Activated CD4-positive, alpha-beta T cell treated with anti-CD3 and anti-CD28 coated beads, Interleukin-2, amount 50 U/mL, for 48 hours (primary cell): ENCODE results near the gene ANXA3.
"Not testable (repeated sequence)": the region's sequence is repeated elsewhere in the genome, so short reads cannot be mapped to it uniquely, and the experiment has no call there.

Experiments
- DNase-seq, 2 experiments: peaks; one replicate each; pipeline ENCODE4 v3.0.0-alpha.2; 2020

ANXA3 gene

GRCh38 chr4:78544678-78545077 lies 6.9 kb upstream of the ANXA3 start:
- DNase-seq = no peak

DNA sequence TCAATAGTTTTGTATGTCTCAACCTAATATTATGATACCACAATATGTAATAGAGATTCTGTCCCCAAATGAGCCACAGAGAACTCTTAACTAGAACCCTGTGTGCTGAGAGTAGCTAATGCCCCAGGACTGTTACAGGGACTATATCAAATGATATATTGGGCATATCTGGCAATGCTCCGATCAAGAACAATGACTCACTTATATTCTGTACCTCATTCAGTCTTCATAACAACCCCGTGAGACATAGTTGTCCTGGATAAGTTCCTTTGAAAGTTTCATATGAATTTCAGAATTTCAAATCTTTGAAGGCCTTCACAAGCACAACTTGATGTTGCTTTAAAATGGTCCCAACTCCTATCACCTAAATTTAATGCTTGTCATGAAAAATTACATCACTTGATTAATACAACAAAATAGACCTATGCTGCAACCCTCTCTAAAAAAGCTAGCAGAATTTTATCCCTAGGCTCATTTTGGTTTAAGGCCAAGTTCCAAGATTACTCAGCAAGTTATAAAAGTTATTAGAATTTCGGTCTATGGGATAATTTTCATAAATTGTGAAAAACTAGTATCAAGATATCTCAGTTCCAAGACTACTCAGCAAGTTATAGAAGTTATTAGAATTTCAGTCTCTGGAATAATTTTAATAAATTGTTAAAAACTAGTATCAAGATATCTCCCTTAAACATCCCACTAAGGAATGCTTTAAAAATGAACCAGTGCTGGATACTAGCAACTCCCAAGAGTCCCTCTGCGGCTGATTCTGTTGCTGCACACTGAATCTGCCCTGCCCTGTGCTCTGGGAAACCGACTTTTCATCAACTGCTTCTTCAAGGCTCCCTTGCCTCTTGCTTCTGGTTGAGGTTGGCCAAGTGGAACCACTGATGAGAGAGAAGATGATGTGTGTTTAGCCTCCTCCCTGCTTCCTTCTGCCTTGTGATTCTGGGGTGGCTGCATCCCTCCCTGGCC lies 6.0 kb upstream of the ANXA3 start:
- DNase-seq = no peak

- not testable (repeated sequence) for DNase-seq
Measured at GRCh38 chr4:78547899-78548298, 3.7 kb upstream of the ANXA3 start.

DNA sequence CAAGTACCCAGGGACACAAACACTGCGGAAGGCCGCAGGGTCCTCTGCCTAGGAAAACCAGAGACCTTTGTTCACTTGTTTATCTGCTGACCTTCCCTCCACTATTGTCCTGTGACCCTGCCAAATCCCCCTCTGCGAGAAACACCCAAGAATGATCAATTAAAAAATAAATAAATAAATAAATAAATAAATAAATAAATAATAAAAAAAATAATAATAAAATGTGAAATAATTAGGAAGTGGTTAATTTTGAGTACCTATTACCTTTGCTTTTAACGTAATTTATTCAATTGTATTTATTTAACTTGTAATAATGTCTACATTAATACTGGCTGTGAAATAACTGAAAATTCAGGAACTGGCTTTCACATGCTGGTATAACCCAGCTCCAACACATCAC lies 2.7 kb upstream of the ANXA3 start:
- DNase-seq = not testable (repeated sequence)

DNA sequence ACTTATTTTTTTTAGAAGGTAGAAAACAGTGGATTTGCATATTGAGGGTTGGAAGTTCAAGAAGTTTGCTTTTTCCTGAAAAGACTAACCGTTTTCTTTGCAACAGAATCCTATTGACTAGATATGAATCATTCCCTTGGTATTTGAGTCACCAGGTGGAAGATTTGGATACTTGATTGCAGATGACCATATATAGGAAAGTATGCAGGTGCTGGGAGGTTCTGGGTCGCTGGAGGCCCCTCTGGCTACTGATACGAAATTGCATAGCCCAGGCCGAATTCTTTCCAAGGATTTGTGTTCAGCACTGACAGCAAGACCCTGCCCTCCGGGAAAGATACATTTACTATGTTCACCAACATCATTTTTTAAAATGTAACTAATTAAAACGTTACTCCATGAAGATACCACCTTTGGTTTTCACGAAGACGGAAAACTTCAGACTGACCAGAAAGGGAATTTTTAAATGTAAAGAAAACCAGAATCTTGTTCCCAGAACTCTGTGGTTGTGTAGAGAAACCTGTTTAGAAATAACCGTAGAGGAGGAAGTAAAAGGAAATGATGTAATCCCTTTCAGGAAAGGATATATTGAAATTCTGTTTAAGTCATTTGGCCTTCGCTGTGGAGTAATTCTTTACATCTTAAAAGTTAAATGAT lies 946 bp downstream of the ANXA3 start:
- DNase-seq = no peak

- no peak for DNase-seq
Measured at GRCh38 chr4:78553043-78553396, 1.4 kb downstream of the ANXA3 start.

DNA sequence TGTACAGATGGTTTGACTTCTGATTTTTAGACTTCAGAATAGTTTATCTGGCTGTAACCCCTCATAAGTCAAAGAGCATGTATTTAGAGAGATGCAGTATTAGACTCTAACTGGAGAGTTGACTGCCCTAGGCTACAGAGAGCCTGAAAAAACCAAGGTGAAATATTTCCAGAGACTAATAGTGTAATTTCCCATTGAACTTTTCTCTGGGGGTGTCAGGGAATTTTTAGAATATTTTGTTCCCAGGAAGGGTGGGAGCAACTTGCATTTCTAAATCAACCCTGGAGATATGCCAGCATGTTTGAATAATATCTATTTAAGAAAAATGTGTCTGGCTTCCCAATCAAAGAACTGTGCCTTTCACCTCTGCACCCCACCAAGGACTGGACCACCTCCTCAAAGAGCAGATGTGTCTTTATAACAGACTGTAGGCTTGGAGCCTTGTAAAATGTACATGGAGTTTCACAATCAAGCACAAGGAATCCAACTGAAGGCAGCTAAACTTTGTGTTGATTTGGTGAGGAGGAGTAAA lies 2.0 kb downstream of the ANXA3 start:
- no peak for DNase-seq

- no peak for DNase-seq
Measured at GRCh38 chr4:78556665-78557064, 5.1 kb downstream of the ANXA3 start.

DNA sequence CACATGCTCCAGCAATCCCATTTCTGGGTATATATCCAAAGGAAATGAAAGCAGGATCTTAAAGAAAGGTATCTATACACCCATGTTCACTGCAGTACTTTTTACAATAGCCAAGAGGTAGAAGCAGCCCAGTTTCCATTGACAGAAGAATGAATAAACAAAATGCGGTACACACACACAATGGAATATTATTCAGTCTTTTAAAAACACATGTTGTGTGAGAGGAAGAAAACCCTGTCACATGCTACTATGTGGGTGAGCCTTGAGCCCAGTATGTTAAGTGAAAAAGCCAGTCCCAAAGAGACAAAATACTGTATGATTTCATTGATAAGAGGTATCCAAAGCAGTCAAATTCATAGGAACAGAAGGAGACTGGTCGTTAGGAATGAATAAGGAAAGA lies 6.3 kb downstream of the ANXA3 start:
- no peak for DNase-seq

DNA sequence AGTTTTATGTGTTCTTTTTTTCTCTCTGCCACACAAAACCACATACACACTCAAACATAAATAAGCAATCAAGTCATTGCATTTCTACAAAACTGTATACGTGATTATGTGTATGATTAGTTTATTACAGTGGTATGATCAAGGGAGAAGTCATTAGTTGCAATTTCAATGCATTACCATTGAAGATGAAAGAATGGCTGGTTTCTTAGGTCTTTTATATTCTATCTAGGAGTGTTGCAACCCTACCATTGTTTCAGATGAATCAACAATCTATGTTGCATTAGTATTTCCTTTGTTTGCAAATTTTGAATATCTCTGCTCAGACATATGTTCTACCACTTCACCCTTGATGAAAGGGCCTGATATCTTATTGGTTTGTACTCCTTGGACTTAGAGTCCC lies 6.8 kb downstream of the ANXA3 start:
- no peak for DNase-seq

- no peak for DNase-seq
Measured at GRCh38 chr4:78560296-78560963, 8.9 kb downstream of the ANXA3 start.

DNA sequence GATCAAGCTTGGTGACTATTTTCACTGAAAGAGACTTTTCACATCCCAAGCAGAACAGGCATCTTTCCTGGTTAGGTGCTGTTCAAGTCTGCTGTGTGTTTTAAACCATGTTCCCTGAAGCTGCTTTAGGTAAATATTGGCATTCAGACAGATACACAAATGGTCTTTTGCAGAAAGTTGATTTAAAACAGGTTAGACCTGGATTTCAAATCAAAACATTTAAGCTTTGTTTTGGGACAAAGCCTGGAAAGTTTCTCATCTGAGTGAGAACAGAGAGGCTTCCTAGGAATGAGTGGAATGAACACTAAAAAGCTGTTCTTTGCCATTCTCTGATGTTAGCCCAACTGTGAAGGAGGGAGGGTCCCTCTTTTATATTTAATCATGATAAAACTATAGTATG lies 10.1 kb downstream of the ANXA3 start:
- no peak for DNase-seq

- DNase-seq = no peak
Measured at GRCh38 chr4:78562687-78563086, 11.1 kb downstream of the ANXA3 start.

GRCh38 chr4:78565971-78566372 lies 14.4 kb downstream of the ANXA3 start:
- DNase-seq = no peak

GRCh38 chr4:78566834-78567499 lies 15.4 kb downstream of the ANXA3 start:
- no peak for DNase-seq

DNA sequence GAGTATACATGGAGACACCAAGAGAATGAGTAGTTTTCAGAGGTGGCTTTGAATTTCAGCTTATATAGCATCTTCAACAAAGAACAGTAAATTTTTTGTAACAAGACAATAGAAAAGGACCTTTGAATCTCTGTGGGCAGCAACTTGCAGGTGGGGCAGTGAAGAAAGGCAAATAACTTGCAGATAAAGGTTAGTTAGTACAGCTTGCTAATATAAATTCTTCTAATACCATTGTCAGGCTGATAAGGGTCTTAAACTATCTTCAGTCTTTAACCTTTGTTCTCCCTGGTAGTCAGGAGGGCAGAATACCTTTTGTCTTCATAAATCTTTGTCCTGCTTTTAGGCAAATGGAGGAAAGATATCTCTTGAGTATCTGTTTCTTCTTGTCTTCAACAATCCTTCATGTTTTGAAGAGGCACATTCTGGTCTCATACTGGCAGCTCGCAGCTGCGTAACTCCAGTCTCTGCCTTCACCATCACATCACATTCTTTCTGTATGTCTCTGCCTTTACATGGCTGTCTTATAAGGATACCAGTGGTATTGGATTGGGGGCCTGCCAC lies 16.0 kb downstream of the ANXA3 start:
- DNase-seq = no peak

- DNase-seq = no peak
Measured at GRCh38 chr4:78568640-78569305, 17.2 kb downstream of the ANXA3 start.

DNA sequence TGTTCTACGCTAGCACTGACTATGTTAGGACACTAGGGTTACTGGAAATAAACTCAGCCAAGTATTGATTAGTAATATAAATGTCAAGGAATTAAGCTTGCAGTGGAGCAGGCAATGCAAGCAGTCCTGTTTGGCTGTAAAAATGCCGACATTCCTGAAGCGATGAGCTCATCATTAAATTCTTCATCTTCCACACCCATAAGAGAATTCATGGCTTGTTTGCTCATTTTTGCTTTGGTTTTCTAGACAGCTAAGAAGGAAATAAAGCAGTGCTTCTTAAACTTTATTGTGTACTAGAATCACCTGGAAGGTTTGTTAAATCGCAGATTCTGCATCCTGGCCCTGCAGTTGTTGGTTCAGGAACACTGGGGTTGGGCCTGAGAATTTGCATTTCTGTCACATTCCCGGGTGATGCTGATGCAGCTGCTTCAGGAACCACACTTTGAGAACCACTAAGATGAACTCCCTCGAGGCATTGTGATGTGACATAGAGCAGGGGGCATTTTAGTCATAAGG lies 17.8 kb downstream of the ANXA3 start:
- no peak for DNase-seq

DNA sequence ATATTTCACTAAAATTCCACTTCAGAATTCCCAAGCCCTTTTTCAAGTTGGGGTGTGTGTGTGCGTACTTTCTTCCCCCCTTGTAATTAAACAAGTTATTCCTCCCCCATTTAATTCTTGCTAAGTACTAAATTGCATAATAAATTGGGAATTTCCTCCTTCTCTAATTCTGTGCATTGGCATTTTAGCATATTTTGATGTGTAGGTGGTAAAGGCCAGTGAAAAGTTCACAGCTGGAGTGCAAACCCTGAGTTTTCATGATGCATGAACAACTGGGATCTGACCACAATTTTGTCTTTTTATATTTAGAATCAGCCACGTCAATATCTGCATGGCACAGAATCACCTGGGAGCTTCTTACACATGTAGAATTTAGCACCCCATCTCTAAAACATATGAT lies 18.5 kb downstream of the ANXA3 start:
- DNase-seq = no peak

GRCh38 chr4:78571804-78572203 lies 20.2 kb downstream of the ANXA3 start:
- no peak for DNase-seq

DNA sequence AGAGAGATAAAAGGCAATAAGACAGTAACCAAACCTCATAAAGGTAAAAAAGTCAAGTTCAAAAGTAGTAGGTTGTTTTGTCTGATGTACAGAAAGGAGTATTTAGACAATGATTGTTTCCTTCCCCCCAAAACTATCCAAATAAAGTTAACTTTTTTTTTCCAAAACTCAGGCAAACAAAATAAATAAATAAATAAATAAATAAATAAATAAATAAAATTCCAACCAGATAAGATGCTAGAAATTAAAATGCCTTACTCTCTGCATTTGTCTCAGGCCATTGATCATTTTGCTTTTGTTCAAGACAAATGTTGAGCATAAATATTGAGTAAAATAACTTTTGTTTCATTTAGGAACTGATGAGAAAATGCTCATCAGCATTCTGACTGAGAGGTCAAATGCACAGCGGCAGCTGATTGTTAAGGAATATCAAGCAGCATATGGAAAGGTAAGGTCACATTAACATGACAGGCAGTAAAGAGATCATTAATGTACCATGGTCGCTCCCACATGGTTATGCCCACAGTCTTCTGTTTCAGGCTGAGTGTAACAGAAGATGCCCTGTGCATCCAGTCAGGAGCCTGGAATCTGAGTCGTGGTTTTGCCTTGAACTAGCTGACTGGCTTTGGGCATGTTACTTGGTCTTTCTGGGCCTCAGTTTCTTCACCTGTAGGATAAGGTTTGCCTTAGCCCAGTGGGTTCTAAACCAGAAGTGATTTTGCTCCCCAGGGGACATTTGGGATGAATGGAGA lies 27.3 kb downstream of the ANXA3 start:
- no peak for DNase-seq
